IMR-90 (cell line): ENCODE measurements around the gene XCL1. TPM values are rescaled to one million over a fixed set of nuclear protein-coding genes. Genes with fewer than 3 reads are reported as not detected.

Source experiments
- ATAC-seq: fragments of 200-7000 bp; cut with Tn5 transposase; 2 replicates; pipeline ENCODE4 v1.9.1; 2020; ENCODE audit warnings: low read depth, mild to moderate bottlenecking, moderate library complexity
- BruUV-seq: library from RNA; stranded (reverse); fragments of 400-500 nt; replicated peaks from 2 replicates; lab custom pipeline; 2021; lab: Mats Ljungman, UMichigan
- CTCF ChIA-PET: fragments of 300-600 bp; formaldehyde crosslinking; extraction: SDS; loops from one replicate; lab custom pipeline; 2021; ENCODE audit warnings: antibody characterized with exemption; lab: Yijun Ruan, JAX
- POLR2A ChIA-PET: fragments of 300-600 bp; sonication (Branson Sonifier 250); formaldehyde crosslinking; loops from one replicate; lab custom pipeline; 2022; ENCODE audit warnings: antibody characterized with exemption; ENCODE audit not compliant: unreplicated experiment; lab: Charles Lee
- DNase-seq: peaks from one replicate; pipeline ENCODE4 v3.0.0; 2013
- H2AFZ ChIP-seq: replicated peaks from 2 replicates; pipeline ENCODE3; 2013; ENCODE audit warnings: low read length, mild to moderate bottlenecking; ENCODE audit not compliant: poor library complexity
- H2AK5ac ChIP-seq: 2 replicates; pipeline ENCODE4 v1.6.1; 2013; ENCODE audit warnings: low read depth, low read length, inconsistent platforms
- H2AK9ac ChIP-seq: replicated peaks from 2 replicates; pipeline ENCODE3; 2013; ENCODE audit warnings: mild to moderate bottlenecking, low read depth, low read length, moderate library complexity; ENCODE audit not compliant: poor library complexity
- H2BK120ac ChIP-seq: 2 replicates; pipeline ENCODE4 v1.6.1; 2013; ENCODE audit warnings: low read depth, low read length, inconsistent platforms
- H2BK15ac ChIP-seq: 3 replicates; pipeline ENCODE4 v1.6.1; 2013; ENCODE audit warnings: low read depth, low read length, inconsistent platforms
- H2BK20ac ChIP-seq: 2 replicates; pipeline ENCODE4 v1.6.1; 2013; ENCODE audit warnings: low read depth, mild to moderate bottlenecking, inconsistent platforms, low read length, moderate library complexity
- H2BK5ac ChIP-seq: 2 replicates; pipeline ENCODE4 v1.6.1; 2013; ENCODE audit warnings: mild to moderate bottlenecking, low read depth, low read length, inconsistent platforms; ENCODE audit not compliant: poor library complexity, severe bottlenecking
- H3K14ac ChIP-seq: replicated peaks from 2 replicates; pipeline ENCODE4 v1.6.1; 2013; ENCODE audit warnings: low read depth, low read length, inconsistent platforms
- H3K18ac ChIP-seq: 2 replicates; pipeline ENCODE4 v1.6.1; 2013; ENCODE audit warnings: low read depth, low read length, control low read depth
- H3K23ac ChIP-seq: 2 replicates; pipeline ENCODE4 v1.6.1; 2013; ENCODE audit warnings: low read depth, low read length, inconsistent platforms
- H3K27ac ChIP-seq: 2 replicates; pipeline ENCODE4 v1.5.1; 2013; ENCODE audit warnings: mild to moderate bottlenecking, control low read depth, low read length; ENCODE audit not compliant: insufficient read depth
- H3K27me3 ChIP-seq: 2 replicates; pipeline ENCODE4 v1.6.1; 2013; ENCODE audit warnings: low read length; ENCODE audit not compliant: control insufficient read depth, insufficient read depth
- H3K36me3 ChIP-seq: 2 replicates; pipeline ENCODE4 v1.6.1; 2013; ENCODE audit warnings: low read length, mixed read lengths; ENCODE audit not compliant: control insufficient read depth, insufficient read depth
- H3K4ac ChIP-seq: 2 replicates; pipeline ENCODE4 v1.6.1; 2013; ENCODE audit warnings: low read depth, low read length, inconsistent platforms
- H3K4me1 ChIP-seq: 2 replicates; pipeline ENCODE4 v1.6.1; 2013; ENCODE audit warnings: low read length, mixed read lengths; ENCODE audit not compliant: control insufficient read depth, insufficient read depth
- H3K4me2 ChIP-seq: 2 replicates; pipeline ENCODE4 v1.6.1; 2013; ENCODE audit warnings: low read depth, mild to moderate bottlenecking, control low read depth, low read length, moderate library complexity
- H3K4me3 ChIP-seq: 2 replicates; pipeline ENCODE4 v1.5.1; 2013; ENCODE audit warnings: low read depth, mild to moderate bottlenecking, control low read depth, low read length, moderate library complexity; ENCODE audit not compliant: insufficient read depth
- H3K56ac ChIP-seq: 2 replicates; pipeline ENCODE4 v1.6.1; 2013; ENCODE audit warnings: low read length, inconsistent platforms; ENCODE audit not compliant: insufficient read depth; ENCODE audit errors: extremely low read depth
- H3K79me1 ChIP-seq, 2 experiments: 2 replicates each; pipeline ENCODE4 v1.6.1; 2013; ENCODE audit warnings: low read length in 2 of 2, inconsistent platforms in 1 of 2, low read depth in 1 of 2
- H3K9ac ChIP-seq: 2 replicates; pipeline ENCODE4 v1.6.1; 2013; ENCODE audit warnings: low read depth, low read length, control low read depth
- H3K9me1 ChIP-seq: 2 replicates; pipeline ENCODE4 v1.6.1; 2013; ENCODE audit warnings: low read length, inconsistent platforms; ENCODE audit not compliant: insufficient read depth
- H3K9me3 ChIP-seq: 2 replicates; pipeline ENCODE4 v1.6.1; 2013; ENCODE audit warnings: low read length; ENCODE audit not compliant: control insufficient read depth, insufficient read depth
- H4K20me1 ChIP-seq: 2 replicates; pipeline ENCODE4 v1.6.1; 2013; ENCODE audit warnings: low read length, inconsistent platforms; ENCODE audit not compliant: insufficient read depth
- H4K5ac ChIP-seq: 2 replicates; pipeline ENCODE4 v1.6.1; 2013; ENCODE audit warnings: mild to moderate bottlenecking, low read depth, low read length, control low read depth
- H4K8ac ChIP-seq, 2 experiments: 2 replicates each; pipeline ENCODE4 v1.6.1; 2013; ENCODE audit warnings: low read depth in 2 of 2, low read length in 2 of 2, control low read depth in 1 of 2, inconsistent platforms in 1 of 2
- H4K91ac ChIP-seq: 2 replicates; pipeline ENCODE4 v1.6.1; 2013; ENCODE audit warnings: low read depth, low read length, inconsistent platforms; ENCODE audit not compliant: insufficient read depth
- BHLHE40 ChIP-seq: fragments of 150-350 bp; IDR thresholded peaks from 2 replicates; pipeline ENCODE4 v1.6.1; 2016; ENCODE audit warnings: mild to moderate bottlenecking, low read depth, low read length
- FOS ChIP-seq: fragments of 150-350 bp; IDR thresholded peaks from 2 replicates; pipeline ENCODE4 v1.6.1; 2016; ENCODE audit warnings: low read depth, low read length
- RFX5 ChIP-seq: IDR thresholded peaks from 2 replicates; pipeline ENCODE4 v1.8.0; 2012; ENCODE audit warnings: low read depth, mild to moderate bottlenecking, low read length, moderate library complexity
- WGBS, 2 experiments: methylation state at CpG; one replicate each; pipeline versions ENCODE4 v1.1.5 to v1.1.7; 2013; ENCODE audit warnings: missing lambda C conversion rate in 2 of 2; ENCODE audit not compliant: insufficient read length in 1 of 2; ENCODE audit errors: extremely low coverage in 2 of 2; 5-methylcytosine and 5-hydroxymethylcytosine counted together
- dilution Hi-C: fragments of 300-500 bp; cut with HindIII; formaldehyde crosslinking; loops from one replicate; pipeline ENCODE4 v1.14.3; 2018; ENCODE audit warnings: low sequenced_read_pairs; ENCODE audit not compliant: unreplicated experiment
- in situ Hi-C: fragments of 300-500 bp; cut with MboI; formaldehyde crosslinking; loops from 3 replicates; pipeline ENCODE4 v1.14.3; 2019; ENCODE audit warnings: low sequenced_read_pairs, inconsistent platforms, mixed read lengths
- intact Hi-C: fragments of 100-400 bp; cut with micrococcal nuclease; formaldehyde crosslinking; loops from 2 replicates; pipeline ENCODE4 v1.10.0; 2022
- polyA plus RNA-seq, 3 experiments: library from polyadenylated mRNA; depleted of rRNA; stranded (reverse); fragments of >200 nt; gene quantifications; 2 replicates each; pipeline ENCODE4 v1.2.3, GENCODE V29; 2012; ENCODE audit warnings: low replicate concordance in 1 of 3
- total RNA-seq: library from RNA; depleted of rRNA; stranded (reverse); fragments of >200 nt; gene quantifications from 2 replicates; pipeline ENCODE4 v1.2.3, GENCODE V29; 2012
- TF ChIP-seq, protein P1 (sequence below): conservative IDR thresholded peaks from 2 replicates; pipeline ENCODE4 v1.5.1; 2012; ENCODE audit warnings: mild to moderate bottlenecking, low read depth, low read length, improper control_type of control experiment
- TF ChIP-seq, protein P2 (sequence below): fragments of 150-350 bp; IDR thresholded peaks from 2 replicates; pipeline ENCODE4 v1.6.1; 2016; ENCODE audit warnings: low read depth, mild to moderate bottlenecking, low read length, moderate library complexity, borderline replicate concordance
- TF ChIP-seq, protein P3 (sequence below): fragments of 150-350 bp; IDR thresholded peaks from 2 replicates; pipeline ENCODE4 v1.6.1; 2017; ENCODE audit warnings: mild to moderate bottlenecking, antibody characterized with exemption, low read length, low read depth

Gene XCL1
- total and polyA plus RNA-seq, 2 of the 4 experiments (the other 2 are of a cell fraction): not detected

DNA sequence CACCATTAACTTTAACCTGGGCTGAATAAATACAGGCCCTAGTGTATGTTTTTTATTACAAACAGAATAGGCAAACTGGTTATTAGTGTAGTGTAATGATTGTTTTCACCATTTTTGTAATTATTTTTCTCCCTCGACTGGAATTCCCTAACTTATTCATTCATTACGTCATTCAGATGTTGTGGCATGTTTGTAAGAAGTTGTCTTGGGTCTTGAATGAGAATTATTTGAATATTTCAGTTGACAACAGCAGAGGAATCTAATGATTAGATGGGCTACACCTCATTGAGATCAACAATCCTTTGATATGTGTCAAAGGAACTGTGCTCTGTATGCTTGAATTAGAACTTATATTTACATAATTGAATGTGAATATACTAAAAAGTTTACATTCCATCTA, 12.8 kb downstream of the XCL1 start:
- no peak overlapping the region for H4K5ac ChIP-seq
- H3K27ac ChIP-seq: no peak overlapping the region
- no peak overlapping the region for H3K56ac ChIP-seq
- no peak overlapping the region for H3K4me2 ChIP-seq
- no peak overlapping the region for H2AK5ac ChIP-seq
- no peaks in the 10 kb centered on the region for H3K79me1 ChIP-seq
- no peak overlapping the region for H3K23ac ChIP-seq
- no peak for ATAC-seq
- H3K4me1 ChIP-seq: no peaks in the 10 kb centered on the region
- WGBS, 2 experiments: no CpG with 5 or more reads among the region's 2 CpGs
- H4K8ac ChIP-seq: no peak overlapping the region
- no peak overlapping the region for H2AK9ac ChIP-seq
- no peak overlapping the region for H2BK20ac ChIP-seq
- no peak overlapping the region for H2AFZ ChIP-seq
- dilution Hi-C loops (no loop called here), intact Hi-C loops (no loop called here), in situ Hi-C loops (no loop called here)
- H4K91ac ChIP-seq: no peak overlapping the region
- H2BK15ac ChIP-seq: no peak overlapping the region
- ChIA-PET POLR2A (no interaction called here), CTCF (interaction anchor here (1.0 kb wide), 1 partner anchor 14 kb away, joined by 3 read pairs; no protein-coding TSS in a partner anchor)
- H3K9me3 ChIP-seq: no peaks in the 10 kb centered on the region
- H4K20me1 ChIP-seq: no peaks in the 10 kb centered on the region
- H3K4ac ChIP-seq: no peak overlapping the region
- TF ChIP-seq RFX5: no peak
- TF ChIP-seq, protein P1, sequence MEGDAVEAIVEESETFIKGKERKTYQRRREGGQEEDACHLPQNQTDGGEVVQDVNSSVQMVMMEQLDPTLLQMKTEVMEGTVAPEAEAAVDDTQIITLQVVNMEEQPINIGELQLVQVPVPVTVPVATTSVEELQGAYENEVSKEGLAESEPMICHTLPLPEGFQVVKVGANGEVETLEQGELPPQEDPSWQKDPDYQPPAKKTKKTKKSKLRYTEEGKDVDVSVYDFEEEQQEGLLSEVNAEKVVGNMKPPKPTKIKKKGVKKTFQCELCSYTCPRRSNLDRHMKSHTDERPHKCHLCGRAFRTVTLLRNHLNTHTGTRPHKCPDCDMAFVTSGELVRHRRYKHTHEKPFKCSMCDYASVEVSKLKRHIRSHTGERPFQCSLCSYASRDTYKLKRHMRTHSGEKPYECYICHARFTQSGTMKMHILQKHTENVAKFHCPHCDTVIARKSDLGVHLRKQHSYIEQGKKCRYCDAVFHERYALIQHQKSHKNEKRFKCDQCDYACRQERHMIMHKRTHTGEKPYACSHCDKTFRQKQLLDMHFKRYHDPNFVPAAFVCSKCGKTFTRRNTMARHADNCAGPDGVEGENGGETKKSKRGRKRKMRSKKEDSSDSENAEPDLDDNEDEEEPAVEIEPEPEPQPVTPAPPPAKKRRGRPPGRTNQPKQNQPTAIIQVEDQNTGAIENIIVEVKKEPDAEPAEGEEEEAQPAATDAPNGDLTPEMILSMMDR: no peak
- no peak for TF ChIP-seq BHLHE40
- TF ChIP-seq, protein P2, sequence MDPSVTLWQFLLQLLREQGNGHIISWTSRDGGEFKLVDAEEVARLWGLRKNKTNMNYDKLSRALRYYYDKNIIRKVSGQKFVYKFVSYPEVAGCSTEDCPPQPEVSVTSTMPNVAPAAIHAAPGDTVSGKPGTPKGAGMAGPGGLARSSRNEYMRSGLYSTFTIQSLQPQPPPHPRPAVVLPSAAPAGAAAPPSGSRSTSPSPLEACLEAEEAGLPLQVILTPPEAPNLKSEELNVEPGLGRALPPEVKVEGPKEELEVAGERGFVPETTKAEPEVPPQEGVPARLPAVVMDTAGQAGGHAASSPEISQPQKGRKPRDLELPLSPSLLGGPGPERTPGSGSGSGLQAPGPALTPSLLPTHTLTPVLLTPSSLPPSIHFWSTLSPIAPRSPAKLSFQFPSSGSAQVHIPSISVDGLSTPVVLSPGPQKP: no peak
- TF ChIP-seq FOS: no peak
- TF ChIP-seq, protein P3, sequence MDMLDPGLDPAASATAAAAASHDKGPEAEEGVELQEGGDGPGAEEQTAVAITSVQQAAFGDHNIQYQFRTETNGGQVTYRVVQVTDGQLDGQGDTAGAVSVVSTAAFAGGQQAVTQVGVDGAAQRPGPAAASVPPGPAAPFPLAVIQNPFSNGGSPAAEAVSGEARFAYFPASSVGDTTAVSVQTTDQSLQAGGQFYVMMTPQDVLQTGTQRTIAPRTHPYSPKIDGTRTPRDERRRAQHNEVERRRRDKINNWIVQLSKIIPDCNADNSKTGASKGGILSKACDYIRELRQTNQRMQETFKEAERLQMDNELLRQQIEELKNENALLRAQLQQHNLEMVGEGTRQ: no peak
- H3K36me3 ChIP-seq: no peaks in the 10 kb centered on the region
- H2BK120ac ChIP-seq: no peak overlapping the region
- no peaks in the 10 kb centered on the region; the same call in 1 of the 2 replicates for H3K27me3 ChIP-seq
- no peak overlapping the region for H2BK5ac ChIP-seq
- no peak overlapping the region for H3K4me3 ChIP-seq
- H3K9me1 ChIP-seq: no peaks in the 10 kb centered on the region
- no peak overlapping the region for H3K9ac ChIP-seq
- H3K18ac ChIP-seq: no peak overlapping the region
- no peak overlapping the region for H3K14ac ChIP-seq
- BruUV-seq: no TSS peak
- DNase-seq: no peak
